Measurements from ENCODE around the gene RPL11.

Gene RPL11

GRCh38 chr1:23720256-23720995 is 28.8 kb downstream of the RPL11 start:
- peak; percentile 45 for DNase-seq
- Histone ChIP-seq H4K91ac (ENCODE audit: low read length) (no peak overlapping the region), H3K9ac (ENCODE audit: low read length) (no peak overlapping the region), H2AK5ac (ENCODE audit: low read length, severe bottlenecking) (no peak overlapping the region), H3K4me3 (ENCODE audit: insufficient read depth in 1 of 2, low read depth in 1 of 2, low read length in 2 of 2) (no peak overlapping the region), H3K27me3 (ENCODE audit: control insufficient read depth in 1 of 2, insufficient read depth in 1 of 2, low read length in 2 of 2) (no peaks in the 10 kb centered on the region), H2BK5ac (ENCODE audit: low read depth, low read length, poor library complexity, severe bottlenecking) (no peak overlapping the region), H3K4me2 (ENCODE audit: low read length, poor library complexity, severe bottlenecking) (no peak overlapping the region), H3K4me1 (ENCODE audit: control insufficient read depth, insufficient read depth, low read depth, low read length) (peaks cover 10% of the 10 kb centered on the region), H2AFZ (ENCODE audit: low read depth, low read length) (no peak overlapping the region), H2BK15ac (ENCODE audit: low read depth, poor library complexity, severe bottlenecking) (no peak overlapping the region), H3K79me1 (replicated peaks; ENCODE audit: low read length, poor library complexity, severe bottlenecking) (peaks cover 28% of the 10 kb centered on the region), H4K8ac (ENCODE audit: low read length) (no peak overlapping the region), H3K4ac (ENCODE audit: low read depth in 1 of 2, low read length in 2 of 2) (no peak overlapping the region), H3K23ac (ENCODE audit: low read length in 2 of 2) (no peak overlapping the region), H3K9me3 (ENCODE audit: control insufficient read depth, low read length) (no peaks in the 10 kb centered on the region), H2BK120ac (ENCODE audit: low read depth, low read length) (no peak overlapping the region), H3K18ac (ENCODE audit: low read depth in 1 of 2, low read length in 2 of 2) (no peak overlapping the region), H2BK12ac (ENCODE audit: low read length in 2 of 2) (peak overlapping the region in 1 of 2 experiments; percentile 15), H3K27ac (ENCODE audit: low read length, poor library complexity, severe bottlenecking) (no peak overlapping the region), H3K36me3 (ENCODE audit: control insufficient read depth in 1 of 2, insufficient read depth in 2 of 2, low read depth in 1 of 2, low read length in 2 of 2) (peaks cover 4 to 22% of the 10 kb centered on the region in 2 experiments), H3K14ac (ENCODE audit: low read length in 2 of 2) (no peak overlapping the region)
- WGBS: 96% methylated on average over 10 of the region's 10 CpGs

- Histone ChIP-seq H3K4me3 (ENCODE audit: insufficient read depth in 1 of 2, low read depth in 1 of 2, low read length in 2 of 2) (no peak overlapping the region), H3K79me1 (replicated peaks; ENCODE audit: low read length, poor library complexity, severe bottlenecking) (peaks cover 34% of the 10 kb centered on the region), H4K8ac (ENCODE audit: low read length) (no peak overlapping the region), H3K36me3 (ENCODE audit: control insufficient read depth in 1 of 2, insufficient read depth in 2 of 2, low read depth in 1 of 2, low read length in 2 of 2) (peaks cover 4 to 8% of the 10 kb centered on the region in 2 experiments), H2BK120ac (ENCODE audit: low read depth, low read length) (no peak overlapping the region), H3K23ac (ENCODE audit: low read length in 2 of 2) (no peak overlapping the region), H3K4ac (ENCODE audit: low read depth in 1 of 2, low read length in 2 of 2) (no peak overlapping the region), H2BK12ac (ENCODE audit: low read length in 2 of 2) (no peak overlapping the region), H2AK5ac (ENCODE audit: low read length, severe bottlenecking) (no peak overlapping the region), H3K27ac (ENCODE audit: low read length, poor library complexity, severe bottlenecking) (no peak overlapping the region), H4K91ac (ENCODE audit: low read length) (no peak overlapping the region), H3K14ac (ENCODE audit: low read length in 2 of 2) (no peak overlapping the region), H3K9ac (ENCODE audit: low read length) (no peak overlapping the region), H3K27me3 (ENCODE audit: control insufficient read depth in 1 of 2, insufficient read depth in 1 of 2, low read length in 2 of 2) (no peaks in the 10 kb centered on the region), H2BK5ac (ENCODE audit: low read depth, low read length, poor library complexity, severe bottlenecking) (no peak overlapping the region), H3K9me3 (ENCODE audit: control insufficient read depth, low read length) (no peaks in the 10 kb centered on the region), H3K18ac (ENCODE audit: low read depth in 1 of 2, low read length in 2 of 2) (no peak overlapping the region), H2AFZ (ENCODE audit: low read depth, low read length) (no peak overlapping the region), H2BK15ac (ENCODE audit: low read depth, poor library complexity, severe bottlenecking) (no peak overlapping the region), H3K4me1 (ENCODE audit: control insufficient read depth, insufficient read depth, low read depth, low read length) (peaks cover 10% of the 10 kb centered on the region), H3K4me2 (ENCODE audit: low read length, poor library complexity, severe bottlenecking) (no peak overlapping the region)
- 90% methylated on average over 3 of the region's 3 CpGs for WGBS
- DNase-seq: no peak
Measured at GRCh38 chr1:23722652-23723051, 31.0 kb downstream of the RPL11 start.

- Histone ChIP-seq H3K9me3 (ENCODE audit: control insufficient read depth, low read length) (no peaks in the 10 kb centered on the region), H3K4me3 (ENCODE audit: insufficient read depth in 1 of 2, low read depth in 1 of 2, low read length in 2 of 2) (peak overlapping the region in 1 of 2 experiments; percentile 51), H4K91ac (ENCODE audit: low read length) (peak overlapping the region; percentile 39), H2BK15ac (ENCODE audit: low read depth, poor library complexity, severe bottlenecking) (no peak overlapping the region), H3K14ac (ENCODE audit: low read length in 2 of 2) (no peak overlapping the region), H3K4me1 (ENCODE audit: control insufficient read depth, insufficient read depth, low read depth, low read length) (peaks cover 6% of the 10 kb centered on the region), H3K79me1 (replicated peaks; ENCODE audit: low read length, poor library complexity, severe bottlenecking) (peaks cover 23% of the 10 kb centered on the region), H2AFZ (ENCODE audit: low read depth, low read length) (no peak overlapping the region), H2BK12ac (ENCODE audit: low read length in 2 of 2) (no peak overlapping the region), H3K4me2 (ENCODE audit: low read length, poor library complexity, severe bottlenecking) (no peak overlapping the region), H3K9ac (ENCODE audit: low read length) (peak overlapping the region; percentile 82), H3K27me3 (ENCODE audit: control insufficient read depth in 1 of 2, insufficient read depth in 1 of 2, low read length in 2 of 2) (no peaks in the 10 kb centered on the region), H3K18ac (ENCODE audit: low read depth in 1 of 2, low read length in 2 of 2) (no peak overlapping the region), H3K36me3 (ENCODE audit: control insufficient read depth in 1 of 2, insufficient read depth in 2 of 2, low read depth in 1 of 2, low read length in 2 of 2) (peaks cover 0 to 4% of the 10 kb centered on the region in 2 experiments), H2AK5ac (ENCODE audit: low read length, severe bottlenecking) (no peak overlapping the region), H4K8ac (ENCODE audit: low read length) (no peak overlapping the region), H2BK120ac (ENCODE audit: low read depth, low read length) (no peak overlapping the region), H2BK5ac (ENCODE audit: low read depth, low read length, poor library complexity, severe bottlenecking) (no peak overlapping the region), H3K27ac (ENCODE audit: low read length, poor library complexity, severe bottlenecking) (no peak overlapping the region), H3K23ac (ENCODE audit: low read length in 2 of 2) (no peak overlapping the region), H3K4ac (ENCODE audit: low read depth in 1 of 2, low read length in 2 of 2) (no peak overlapping the region)
- no peak for DNase-seq
- WGBS: 82% methylated on average over 1 of the region's 2 CpGs
Measured at GRCh38 chr1:23726686-23727085, 35.1 kb downstream of the RPL11 start.

GRCh38 chr1:23727362-23727811 is 35.8 kb downstream of the RPL11 start:
- Histone ChIP-seq H3K9ac (ENCODE audit: low read length) (peak overlapping the region; percentile 82), H2AK5ac (ENCODE audit: low read length, severe bottlenecking) (no peak overlapping the region), H3K36me3 (ENCODE audit: control insufficient read depth in 1 of 2, insufficient read depth in 2 of 2, low read depth in 1 of 2, low read length in 2 of 2) (peaks cover 0 to 4% of the 10 kb centered on the region in 2 experiments), H3K27ac (ENCODE audit: low read length, poor library complexity, severe bottlenecking) (no peak overlapping the region), H3K4ac (ENCODE audit: low read depth in 1 of 2, low read length in 2 of 2) (no peak overlapping the region), H3K18ac (ENCODE audit: low read depth in 1 of 2, low read length in 2 of 2) (no peak overlapping the region), H3K27me3 (ENCODE audit: control insufficient read depth in 1 of 2, insufficient read depth in 1 of 2, low read length in 2 of 2) (no peaks in the 10 kb centered on the region), H4K8ac (ENCODE audit: low read length) (no peak overlapping the region), H2AFZ (ENCODE audit: low read depth, low read length) (no peak overlapping the region), H3K9me3 (ENCODE audit: control insufficient read depth, low read length) (no peaks in the 10 kb centered on the region), H3K4me3 (ENCODE audit: insufficient read depth in 1 of 2, low read depth in 1 of 2, low read length in 2 of 2) (peak overlapping the region in 1 of 2 experiments; percentile 51), H2BK15ac (ENCODE audit: low read depth, poor library complexity, severe bottlenecking) (no peak overlapping the region), H2BK5ac (ENCODE audit: low read depth, low read length, poor library complexity, severe bottlenecking) (no peak overlapping the region), H3K4me1 (ENCODE audit: control insufficient read depth, insufficient read depth, low read depth, low read length) (peaks cover 8% of the 10 kb centered on the region), H3K4me2 (ENCODE audit: low read length, poor library complexity, severe bottlenecking) (no peak overlapping the region), H3K23ac (ENCODE audit: low read length in 2 of 2) (no peak overlapping the region), H3K14ac (ENCODE audit: low read length in 2 of 2) (no peak overlapping the region), H2BK12ac (ENCODE audit: low read length in 2 of 2) (no peak overlapping the region), H3K79me1 (replicated peaks; ENCODE audit: low read length, poor library complexity, severe bottlenecking) (peaks cover 25% of the 10 kb centered on the region), H2BK120ac (ENCODE audit: low read depth, low read length) (no peak overlapping the region), H4K91ac (ENCODE audit: low read length) (no peak overlapping the region)
- 86% methylated on average over 8 of the region's 9 CpGs for WGBS
- DNase-seq: peak; percentile 79
